HG03575 (cell line): Measurements from ENCODE around the gene LHPP.

Experiments used
- ATAC-seq: cut with Tn5 transposase; IDR thresholded peaks from one replicate; pipeline ENCODE4 v1.9.1; 2021; ENCODE audit not compliant: unreplicated experiment, insufficient number of reproducible peaks, low FRiP score; ENCODE audit errors: extremely low read depth

Gene LHPP

DNA sequence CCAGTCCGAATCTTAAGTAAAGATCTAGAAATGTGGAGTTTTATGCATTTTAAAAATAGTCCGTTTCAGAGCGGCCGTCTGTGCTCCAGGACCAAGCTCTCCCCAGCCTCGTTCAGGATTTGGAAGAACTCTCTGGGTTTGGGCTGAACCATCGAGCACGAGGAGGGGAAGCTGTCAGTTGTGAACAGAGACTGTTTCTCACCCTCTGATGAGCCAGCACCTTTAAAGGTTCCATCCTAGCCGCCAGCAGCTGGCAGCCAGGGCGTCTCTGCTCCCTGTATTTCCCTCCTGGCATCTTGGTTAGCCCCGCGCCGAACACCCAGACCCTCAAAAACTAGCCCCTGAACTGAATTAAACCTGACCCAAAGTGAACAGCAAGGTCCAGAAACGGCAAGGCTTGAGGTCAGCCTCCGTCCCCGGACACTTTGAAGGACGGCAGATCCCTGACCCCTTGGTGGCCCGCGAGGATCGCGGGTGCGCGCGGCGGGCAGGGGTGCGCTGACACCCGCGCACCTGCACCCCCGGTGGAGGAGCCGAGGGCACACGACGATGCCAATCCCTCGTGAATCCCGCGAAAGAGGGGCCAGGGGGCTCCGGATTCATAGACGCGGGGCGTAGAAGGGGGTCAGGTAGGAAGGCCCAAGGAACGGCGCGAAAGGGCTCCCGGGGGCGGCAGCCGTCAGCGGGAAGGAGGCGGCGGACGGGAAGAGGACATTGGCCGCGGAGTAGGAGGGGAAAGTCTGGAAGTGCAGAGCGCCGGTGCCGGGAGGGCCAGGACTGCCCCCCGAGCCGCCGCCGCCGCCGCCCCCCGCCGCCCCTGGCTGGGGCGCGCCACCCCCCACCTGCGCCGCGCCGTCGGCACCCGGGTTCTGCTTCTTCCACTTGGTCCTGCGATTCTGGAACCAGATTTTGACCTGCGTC, 14.5 kb upstream of the LHPP start:
- no peak for ATAC-seq

DNA sequence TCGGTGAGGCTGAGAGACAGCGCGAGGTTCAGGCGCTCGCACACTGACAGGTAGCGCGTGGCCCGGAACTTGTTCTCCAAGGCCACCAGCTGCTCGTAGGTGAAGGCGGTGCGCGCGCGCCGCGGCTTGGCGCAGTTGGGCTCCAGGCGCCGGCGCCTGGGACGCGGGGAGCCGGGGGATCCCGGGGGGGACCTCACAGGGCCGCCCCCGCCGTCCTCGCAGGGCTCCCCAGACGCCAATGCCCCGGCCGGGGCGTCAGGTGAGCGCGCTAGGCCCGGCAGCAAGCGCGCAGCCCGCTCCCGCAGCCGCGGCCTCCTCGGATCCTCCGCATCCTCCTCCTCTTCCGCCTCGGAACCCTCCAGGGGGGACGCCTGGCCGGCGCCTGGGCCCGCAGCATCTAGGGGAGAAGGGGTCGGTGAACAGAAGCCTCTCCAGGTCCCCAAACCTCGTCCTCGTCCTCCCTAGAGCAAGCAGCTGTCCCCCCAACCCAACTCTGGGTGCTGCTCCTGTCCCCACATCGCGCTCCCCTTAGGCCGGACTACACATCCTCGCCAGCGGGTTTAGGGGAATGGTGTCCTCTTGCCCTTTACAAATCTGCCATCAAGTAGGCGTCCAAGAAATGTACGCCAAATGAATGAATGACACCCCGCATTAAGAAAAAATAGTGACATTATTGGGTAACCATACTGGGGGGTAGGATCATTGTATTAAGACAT, 13.7 kb upstream of the LHPP start:
- ATAC-seq: no peak

DNA sequence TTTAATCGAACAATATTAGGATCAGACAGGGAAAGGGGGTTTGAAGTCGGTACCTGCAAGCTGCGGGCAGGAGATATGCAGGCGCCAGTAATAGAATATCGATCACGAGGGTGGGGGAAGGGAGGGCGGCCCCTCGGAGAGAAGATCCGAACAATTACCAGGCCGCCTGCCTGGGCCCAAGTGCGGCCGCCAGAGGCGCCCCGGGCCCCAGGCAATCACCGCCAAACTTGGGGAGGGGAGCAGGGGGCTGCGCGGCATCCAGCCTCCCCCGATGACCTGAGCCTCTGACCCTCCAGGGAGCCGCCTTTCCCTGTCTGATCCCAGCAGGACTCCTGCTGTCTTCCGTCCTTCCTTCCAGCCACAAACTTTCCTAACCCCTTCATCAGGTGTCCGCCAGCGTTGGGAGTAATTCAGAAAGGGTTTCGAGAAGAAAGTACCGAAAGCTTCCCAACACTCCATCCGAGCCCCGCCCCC, 12.9 kb upstream of the LHPP start:
- no peak for ATAC-seq

DNA sequence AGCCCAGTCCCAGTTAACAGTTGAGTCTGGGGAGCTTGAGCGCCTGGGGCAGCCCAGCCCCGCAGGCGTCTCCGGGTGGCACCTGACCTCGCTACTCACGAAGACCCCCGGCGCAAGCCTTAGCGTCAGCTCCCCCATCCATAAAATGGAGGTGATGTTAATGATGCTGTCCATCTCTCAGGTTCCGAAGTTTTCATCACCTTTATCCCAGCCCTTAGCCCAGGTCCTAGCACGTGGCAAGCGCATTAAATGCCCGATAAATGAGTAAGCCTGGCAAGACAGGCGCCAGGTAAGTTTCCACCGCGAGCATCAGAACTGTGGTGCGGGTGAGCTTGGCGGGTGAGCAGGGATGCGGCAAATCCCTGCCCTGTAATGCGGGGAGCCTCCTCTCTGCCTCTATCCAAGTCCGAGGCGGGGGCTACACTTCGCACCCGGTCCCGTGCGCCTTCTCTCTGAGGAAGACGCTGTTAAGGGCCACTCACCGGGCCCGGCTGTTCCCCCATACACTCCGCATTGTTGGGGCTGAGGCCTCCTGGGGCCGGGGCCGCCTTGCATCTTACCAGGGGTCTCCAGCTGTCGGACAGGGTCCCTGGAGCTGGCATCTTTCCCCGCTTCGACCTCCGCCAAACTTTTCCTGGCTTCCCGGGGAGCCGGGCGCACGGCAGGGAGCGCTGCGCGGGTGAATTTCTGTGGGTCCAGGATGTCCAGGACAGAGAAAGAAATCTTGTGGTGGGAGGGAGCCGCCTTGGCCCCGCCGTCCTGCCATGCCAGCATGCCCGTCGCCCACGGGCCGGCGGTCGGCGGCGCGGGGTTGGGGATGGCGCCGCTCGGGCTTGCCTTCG, 12.2 kb upstream of the LHPP start:
- ATAC-seq: no peak

DNA sequence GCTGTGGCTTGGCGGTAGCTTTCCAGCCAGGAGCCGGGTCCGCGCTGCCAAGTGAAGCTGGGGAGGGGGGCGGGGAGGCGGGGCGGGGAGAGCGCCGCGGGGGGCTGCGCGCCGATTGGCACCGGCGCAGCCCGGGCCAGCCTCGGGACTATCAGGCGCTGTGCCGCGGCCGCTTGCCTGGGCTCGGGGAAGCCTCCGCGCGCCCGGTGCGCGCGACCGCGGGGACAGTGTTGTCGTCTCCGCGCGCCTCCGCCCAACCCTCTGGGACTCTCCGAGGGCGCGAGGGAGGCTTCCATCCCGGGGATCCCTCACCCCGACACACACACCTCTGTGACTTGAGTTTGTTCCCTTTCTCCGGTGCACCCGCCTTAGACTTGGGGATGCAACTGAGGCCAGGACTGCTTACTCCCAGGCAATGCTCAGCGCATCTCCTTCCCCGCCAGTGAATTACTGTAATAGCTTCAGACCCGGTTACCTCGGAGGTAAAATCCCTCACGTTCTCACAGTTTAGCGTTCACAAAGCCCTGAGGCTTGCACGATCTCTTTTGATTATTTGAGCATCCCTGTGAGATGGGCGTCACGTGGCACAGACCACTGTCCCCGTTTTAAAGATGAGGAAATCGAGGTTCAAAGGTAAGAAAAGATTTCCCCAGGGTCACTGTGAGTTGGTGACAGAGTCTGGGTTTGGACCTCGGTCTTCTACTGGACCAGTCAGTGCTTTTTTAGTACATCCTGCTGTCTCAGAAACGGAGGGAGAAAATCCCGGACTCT, 11.4 kb upstream of the LHPP start, which contains the start of gene NKX1-2:
Gene NKX1-2 (minus strand): TSS at position 24 of the 771 bp plus-strand sequence. CDS start 92 bp downstream, outside the sequence.
- no peak for ATAC-seq

DNA sequence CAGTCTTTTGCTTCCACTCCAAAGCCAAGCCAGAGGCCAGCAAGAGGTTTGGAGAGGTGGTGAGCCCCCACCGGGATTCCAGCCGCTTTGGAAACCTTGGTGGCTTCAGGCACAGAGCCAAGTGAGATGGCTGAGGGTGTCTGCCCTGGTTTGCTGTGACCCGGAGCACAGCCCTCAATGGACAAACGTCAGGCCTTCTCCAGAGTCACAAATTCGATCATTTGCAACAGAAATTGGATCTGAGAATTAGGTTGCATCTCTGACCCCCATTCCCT, 10.9 kb upstream of the LHPP start:
- ATAC-seq: no peak

DNA sequence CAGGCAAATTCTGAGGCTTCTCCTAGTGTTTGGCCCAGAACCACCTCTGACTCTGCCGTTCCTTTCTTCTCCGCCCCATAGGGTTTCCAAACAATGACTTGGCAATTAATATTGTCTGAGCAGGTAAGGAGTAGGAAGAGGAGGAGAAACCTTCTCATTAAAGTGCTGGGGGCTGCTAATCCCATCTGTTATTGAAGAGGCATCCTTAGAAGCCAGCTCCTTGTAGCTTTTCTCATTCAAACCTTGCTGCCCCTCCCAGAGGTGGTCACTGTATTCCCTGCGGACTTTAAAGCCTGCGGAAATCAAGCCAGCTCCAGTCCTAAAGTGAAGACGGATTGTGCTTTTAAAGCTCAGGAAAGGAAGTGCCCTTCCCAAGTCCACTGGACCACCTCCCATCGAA, 10.3 kb upstream of the LHPP start:
- ATAC-seq: no peak

DNA sequence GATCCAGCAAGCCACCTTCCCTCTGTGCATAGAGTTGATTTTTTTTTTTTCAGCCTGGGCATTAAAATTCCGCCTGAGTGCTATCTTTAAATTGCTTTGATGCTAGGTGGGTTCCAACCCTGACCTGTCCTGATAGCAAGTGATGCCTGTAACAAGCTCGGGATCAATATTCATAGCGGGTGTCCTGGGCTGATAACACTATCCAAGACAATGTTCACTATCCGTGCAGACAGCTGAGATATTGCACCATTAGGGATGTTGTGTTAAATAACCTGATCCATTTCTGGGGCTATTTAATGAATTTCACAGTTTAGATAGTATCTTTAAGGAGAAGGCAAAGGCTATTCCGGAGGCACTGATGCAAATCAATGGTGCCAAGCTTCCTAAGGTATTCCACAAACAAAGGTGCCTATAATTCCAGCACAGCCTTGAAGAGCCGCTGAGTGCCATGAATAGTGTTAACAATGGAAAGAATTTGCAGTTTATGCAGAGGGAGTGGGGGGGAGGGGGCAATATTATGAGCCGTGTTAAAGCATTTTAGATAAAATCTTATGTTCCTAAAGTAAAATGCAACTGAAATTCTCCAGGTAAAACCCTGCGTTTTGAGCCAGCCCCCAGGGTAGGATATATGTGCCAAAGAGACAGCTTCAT, 7.5 kb upstream of the LHPP start:
- no peak for ATAC-seq

DNA sequence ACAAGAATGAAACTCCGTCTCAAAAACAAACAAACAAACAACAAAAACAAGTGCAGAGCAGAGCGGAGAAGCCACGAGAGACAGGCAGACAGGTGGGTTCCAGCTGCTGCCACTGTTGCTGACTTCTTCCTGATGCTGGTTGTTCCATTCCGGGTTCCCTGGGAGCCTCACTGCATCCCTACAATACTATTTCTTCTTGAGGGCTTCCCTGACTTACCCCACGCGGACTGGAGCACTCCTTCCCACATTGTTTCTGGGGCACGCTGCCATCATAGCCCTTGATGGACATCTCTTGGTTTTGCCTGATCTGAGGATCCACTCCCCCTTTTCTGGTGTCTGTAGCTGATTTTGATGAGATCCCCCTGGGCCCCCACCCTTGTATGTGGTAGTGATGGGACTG, 6.2 kb upstream of the LHPP start:
- no peak for ATAC-seq

DNA sequence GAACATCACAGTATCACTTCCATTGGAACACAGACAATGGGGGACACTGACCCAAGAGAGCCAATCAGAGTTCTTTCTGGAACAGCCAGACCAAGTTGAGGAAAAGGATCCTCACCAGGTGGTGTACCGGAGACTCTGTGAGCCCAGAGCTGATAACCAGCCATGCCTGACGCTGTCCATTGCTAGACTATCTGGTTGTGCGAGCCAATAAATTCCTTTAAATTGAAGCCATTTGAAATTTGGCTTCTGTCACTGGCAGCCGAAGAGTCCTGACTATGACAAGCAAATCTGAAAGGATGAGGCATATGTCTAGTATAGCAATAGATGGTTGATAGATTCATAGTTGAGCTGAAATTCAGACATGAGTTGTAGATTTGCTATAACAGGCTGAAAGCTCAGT, 3.1 kb upstream of the LHPP start:
- ATAC-seq: no peak

DNA sequence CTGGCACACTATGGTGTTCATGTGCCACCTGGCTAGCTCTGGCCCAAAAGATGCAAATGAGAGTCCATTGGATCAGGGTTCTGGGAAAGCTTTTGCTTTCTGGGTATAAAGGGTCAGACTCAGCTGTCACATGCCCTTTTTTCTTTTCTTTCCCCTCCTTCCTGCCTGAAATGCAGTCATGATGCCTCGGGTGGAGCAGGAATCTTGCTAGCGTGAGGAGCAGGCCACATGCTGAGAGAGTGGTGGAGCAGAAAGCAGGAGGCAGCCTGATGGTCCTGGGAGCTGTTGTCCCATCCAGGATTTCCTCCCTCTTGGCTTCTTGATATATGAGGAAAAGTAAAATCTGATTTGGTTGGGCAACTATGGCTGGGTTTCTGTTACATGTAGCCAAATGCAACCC, 2.7 kb upstream of the LHPP start:
- ATAC-seq: no peak

DNA sequence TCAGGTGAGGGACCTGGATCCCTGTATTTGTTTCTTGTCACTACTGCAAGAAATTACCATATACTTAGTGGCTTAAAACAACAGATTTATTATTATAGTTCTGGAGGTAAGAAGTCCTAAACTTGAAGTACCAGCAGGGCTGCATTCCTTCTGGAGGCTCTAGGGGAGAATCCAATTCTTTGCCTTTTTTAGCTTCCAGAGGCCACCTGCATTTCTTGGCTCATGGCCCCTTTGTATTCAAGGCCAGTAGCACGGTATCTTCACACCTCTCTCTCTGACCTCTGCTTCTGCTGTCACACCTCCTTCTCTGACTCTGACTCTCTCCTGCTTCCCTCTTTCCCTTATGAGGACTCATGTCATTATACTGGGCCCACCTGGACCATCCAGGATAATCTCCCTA, 2.2 kb upstream of the LHPP start:
- no peak for ATAC-seq

DNA sequence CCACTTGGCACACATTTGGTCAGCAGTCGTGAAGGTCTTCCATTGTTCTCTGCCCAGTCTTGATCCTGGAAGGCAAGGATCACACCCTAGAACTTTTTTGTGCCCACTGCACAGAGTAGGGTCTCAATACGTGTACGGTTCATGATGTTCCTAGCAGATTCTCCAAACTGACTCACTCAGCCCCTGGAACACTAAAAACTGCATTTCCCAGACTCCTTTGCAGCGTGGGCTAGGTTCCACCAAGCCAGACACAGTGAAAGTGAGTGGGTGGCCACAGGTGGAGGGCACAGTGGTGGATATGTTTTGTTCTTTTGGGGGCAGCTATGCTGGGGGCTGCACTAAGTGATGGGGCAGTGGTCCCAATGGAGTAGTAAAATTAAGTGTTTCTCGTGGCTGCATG, 1.5 kb upstream of the LHPP start:
- ATAC-seq: no peak

DNA sequence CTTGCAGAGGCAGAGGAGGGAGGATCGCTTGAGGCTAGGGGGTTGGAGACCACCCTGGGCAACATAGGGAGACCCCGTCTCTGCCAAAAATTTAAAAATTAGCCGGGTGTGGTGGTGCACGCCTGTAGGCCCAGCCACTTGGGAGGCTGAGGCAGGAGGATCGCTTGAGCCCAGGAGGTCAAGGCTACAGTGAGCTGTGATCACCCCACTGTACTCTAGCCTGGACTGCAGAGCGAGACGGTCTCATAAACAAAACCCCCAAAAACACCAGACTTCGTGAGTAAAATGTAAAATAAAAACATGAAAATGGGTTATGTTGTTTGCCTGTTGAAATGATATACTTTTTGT, 699 bp downstream of the LHPP start:
- ATAC-seq: no peak

DNA sequence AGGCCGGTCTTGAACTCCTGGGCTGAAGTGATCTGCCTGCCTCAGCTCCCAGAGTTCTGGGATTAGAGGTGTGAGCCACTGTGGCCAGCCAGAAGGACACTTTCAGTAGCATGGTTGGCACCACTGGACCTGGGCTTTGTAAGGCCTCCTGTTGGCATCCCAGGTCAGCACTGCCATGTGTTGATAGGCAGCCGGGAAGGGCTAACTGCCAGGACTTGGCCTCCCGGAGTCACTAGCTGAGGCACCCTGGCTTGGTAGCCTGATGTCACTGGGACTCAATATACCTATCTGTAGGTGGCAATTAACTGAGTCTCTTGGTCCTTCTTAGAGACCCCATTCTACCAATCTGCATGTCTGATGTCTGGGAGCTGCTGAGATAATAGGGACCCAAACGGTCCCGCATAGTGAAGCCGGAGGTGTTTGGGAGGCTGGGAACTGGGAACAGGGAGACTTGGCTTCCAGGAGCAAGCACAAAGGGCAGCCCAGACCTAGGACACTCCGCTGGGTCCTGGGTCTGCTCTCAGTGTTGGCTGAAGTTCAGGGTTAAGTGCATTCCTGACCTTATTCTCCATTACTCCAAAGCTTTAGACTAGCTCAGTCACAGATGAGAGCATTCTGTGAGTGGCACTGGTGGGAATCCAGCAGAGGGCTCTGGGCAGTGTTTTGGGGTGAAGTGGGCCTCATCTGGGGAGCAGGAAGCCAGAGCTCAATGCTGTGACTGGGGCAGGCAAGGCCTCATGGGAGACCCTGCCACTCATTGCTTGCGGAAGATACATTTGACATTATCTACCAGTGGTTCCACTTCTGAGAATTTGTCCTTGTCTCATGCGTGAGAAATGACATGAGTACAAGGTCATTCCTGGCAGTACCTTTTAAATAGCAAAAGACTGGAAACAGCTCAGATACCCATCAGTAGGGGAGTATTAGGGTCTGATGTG, 2.7 kb downstream of the LHPP start:
- no peak for ATAC-seq

DNA sequence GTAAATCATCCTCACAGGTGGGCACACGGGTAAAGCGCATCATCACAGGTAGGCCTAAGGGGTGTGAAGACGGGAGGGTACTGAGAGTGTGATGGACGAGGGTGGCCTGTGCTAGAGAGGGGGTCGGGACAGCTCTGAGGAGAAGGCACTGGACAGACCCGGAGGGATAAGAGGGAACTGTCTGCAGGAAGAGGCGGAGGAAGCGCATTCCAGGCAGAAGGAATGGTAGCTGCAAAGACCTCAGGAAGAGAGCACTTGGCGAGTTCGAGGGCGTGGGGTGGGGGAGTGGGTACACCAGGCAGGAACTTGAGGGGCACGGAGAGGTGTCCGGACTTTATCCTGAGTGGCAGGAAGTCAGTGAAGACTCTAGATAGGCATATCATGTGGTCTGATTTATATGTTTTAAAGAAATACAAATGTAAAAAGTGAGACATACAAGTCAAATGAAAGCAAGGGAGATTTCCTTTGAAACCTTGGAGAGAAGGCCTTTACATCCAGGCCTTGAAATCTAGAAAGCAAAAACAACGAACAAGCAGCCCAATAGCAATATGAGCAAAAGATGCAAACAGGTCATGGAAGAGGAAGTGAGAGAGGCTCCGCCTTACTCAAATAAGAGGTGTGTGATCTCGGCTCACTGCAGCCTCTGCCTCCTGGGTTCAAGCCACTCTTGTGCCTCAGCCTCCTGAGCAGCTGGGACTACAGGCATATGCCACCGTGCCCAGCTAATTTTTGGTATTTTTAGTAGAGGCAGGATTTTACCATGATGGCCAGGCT, 3.6 kb downstream of the LHPP start:
- ATAC-seq: no peak
